NCI-H345 treated with DMSO at 0.1 percent for 48 hours (cell line): ENCODE results near the gene CLDN17.

ENCODE experiments used
- DNase-seq: peaks from one replicate; lab custom pipeline; 2025; ENCODE audit not compliant: unreplicated experiment; lab: John Stamatoyannopoulos, UW

CLDN17 gene

GRCh38 chr21:30126576-30126975 lies 40.0 kb downstream of the CLDN17 start:
- DNase-seq: no peak

- no peak for DNase-seq
Measured at GRCh38 chr21:30117631-30118030, 49.0 kb downstream of the CLDN17 start.

- DNase-seq: no peak
Measured at GRCh38 chr21:30116479-30116878, 50.1 kb downstream of the CLDN17 start.
